Stomach smooth muscle (tissue), 2 donors: ENCODE data around the gene VAV2.

Experiments
- H3K27ac ChIP-seq: one replicate; pipeline ENCODE4 v1.7.0; 2013; ENCODE audit warnings: mild to moderate bottlenecking, low read length, inconsistent platforms
- H3K27me3 ChIP-seq, 2 donors: one replicate each; pipeline ENCODE4 v1.7.0; 2013; ENCODE audit warnings: low read length in 2 of 2; ENCODE audit not compliant: insufficient read depth in 2 of 2, control insufficient read depth in 1 of 2
- H3K36me3 ChIP-seq, 2 donors: one replicate each; pipeline ENCODE4 v1.7.0; 2013; ENCODE audit warnings: low read length in 2 of 2; ENCODE audit not compliant: control insufficient read depth in 2 of 2, insufficient read depth in 2 of 2
- H3K4me1 ChIP-seq: one replicate; pipeline ENCODE4 v1.7.0; 2013; ENCODE audit warnings: low read length; ENCODE audit not compliant: control insufficient read depth, insufficient read depth
- H3K4me3 ChIP-seq, 2 donors: one replicate each; pipeline ENCODE4 v1.7.0; 2013; ENCODE audit warnings: low read length in 2 of 2
- H3K9ac ChIP-seq, 2 donors: one replicate each; pipeline ENCODE4 v1.7.0; 2013; ENCODE audit warnings: low read length in 2 of 2, mild to moderate bottlenecking in 1 of 2
- H3K9me3 ChIP-seq, 2 donors: one replicate each; pipeline ENCODE4 v1.7.0; 2013; ENCODE audit warnings: low read length in 2 of 2; ENCODE audit not compliant: control insufficient read depth in 2 of 2
- donor health status: healthy.
- donor health status: Pancreatic carcinoma.

The VAV2 gene

GRCh38 chr9:133738640-133739225 lies 253.4 kb downstream of the VAV2 start:
- Histone ChIP-seq H3K27me3 (no peaks in the 10 kb centered on the region), H3K9ac (no peak overlapping the region), H3K36me3 (no peaks in the 10 kb centered on the region), H3K4me3 (peak overlapping the region in 1 of 2 donors; percentile 62), H3K9me3 (no peaks in the 10 kb centered on the region), H3K4me1 (peaks cover 10% of the 10 kb centered on the region), H3K27ac (no peak overlapping the region)

DNA sequence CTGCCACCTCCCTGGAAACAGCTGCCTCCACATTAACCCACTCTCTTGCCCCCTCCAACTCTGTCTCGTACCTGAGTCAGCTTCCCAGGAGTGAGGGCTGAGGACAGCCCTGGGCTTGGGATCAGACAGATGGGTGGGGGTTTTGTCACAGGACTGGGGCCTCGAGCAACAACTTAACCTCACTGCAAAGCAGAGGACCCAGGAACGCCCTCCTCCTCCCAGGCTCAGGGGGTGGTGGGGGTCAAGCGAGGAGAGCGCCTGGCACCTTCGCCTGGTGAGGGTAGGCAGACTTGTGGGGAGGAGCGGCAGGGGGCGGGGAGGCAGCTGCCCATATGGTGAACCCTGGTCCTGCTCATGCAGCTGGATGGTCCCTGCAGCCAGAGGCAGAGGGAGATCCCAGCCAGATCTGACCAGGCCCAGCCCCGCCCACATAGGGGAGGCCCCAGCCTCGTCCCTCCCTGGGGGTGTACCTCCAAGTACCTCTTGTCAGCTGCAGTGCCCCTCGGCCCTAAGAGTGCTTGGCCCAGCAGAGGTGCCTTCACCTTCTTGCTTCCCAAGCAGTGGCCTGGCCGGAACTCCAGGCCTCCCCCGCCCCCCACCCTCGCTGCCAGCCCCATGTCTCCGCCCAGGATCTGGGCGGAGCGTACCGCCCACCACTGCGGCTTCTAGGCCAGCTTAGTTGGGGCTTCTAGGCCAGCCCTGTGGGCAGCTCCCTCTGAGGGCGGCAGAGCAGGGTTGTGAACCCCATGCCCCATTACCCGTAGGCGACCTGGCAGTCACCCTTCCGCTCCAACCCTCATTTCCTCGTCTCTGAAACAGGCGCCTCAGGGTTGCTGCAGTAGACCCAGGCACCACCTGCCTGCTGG lies 254.1 kb downstream of the VAV2 start, which contains the start of gene SARDH:
Gene SARDH (minus strand): TSS at position 579 of the 866 bp plus-strand sequence. CDS start 4,179 bp downstream, outside the sequence.
- H3K27me3 ChIP-seq = no peaks in the 10 kb centered on the region
- no peak within 1 kb of the TSS for H3K27ac ChIP-seq
- peak within 1 kb of the TSS; percentile 43 to 62 for H3K4me3 ChIP-seq
- H3K4me1 ChIP-seq = peaks cover 10% of the 10 kb centered on the region
- H3K36me3 ChIP-seq = no peaks in the 10 kb centered on the region
- no peaks in the 10 kb centered on the region for H3K9me3 ChIP-seq
- H3K9ac ChIP-seq = peak within 1 kb of the TSS in 1 of 2 donors; percentile 38

- no peak overlapping the region for H3K9ac ChIP-seq
Observed at GRCh38 chr9:133737071-133737773, 254.9 kb downstream of the VAV2 start.

GRCh38 chr9:133735931-133736330 lies 256.2 kb downstream of the VAV2 start:
- H3K4me3 ChIP-seq = no peak overlapping the region
- H3K4me1 ChIP-seq = peaks cover 10% of the 10 kb centered on the region
- H3K36me3 ChIP-seq = no peaks in the 10 kb centered on the region
- H3K27ac ChIP-seq = no peak overlapping the region
- H3K27me3 ChIP-seq = peaks cover 0 to 2% of the 10 kb centered on the region in 2 donors
- no peaks in the 10 kb centered on the region for H3K9me3 ChIP-seq
- H3K9ac ChIP-seq = no peak overlapping the region

More at GRCh38 chr9:133737071-133737773, 254.9 kb downstream of the VAV2 start:
- H3K4me1 ChIP-seq = peaks cover 10% of the 10 kb centered on the region
- H3K9me3 ChIP-seq = no peaks in the 10 kb centered on the region
- no peaks in the 10 kb centered on the region for H3K27me3 ChIP-seq
- H3K4me3 ChIP-seq = peak overlapping the region; percentile 43 to 62
- H3K27ac ChIP-seq = no peak overlapping the region
- H3K36me3 ChIP-seq = no peaks in the 10 kb centered on the region

DNA sequence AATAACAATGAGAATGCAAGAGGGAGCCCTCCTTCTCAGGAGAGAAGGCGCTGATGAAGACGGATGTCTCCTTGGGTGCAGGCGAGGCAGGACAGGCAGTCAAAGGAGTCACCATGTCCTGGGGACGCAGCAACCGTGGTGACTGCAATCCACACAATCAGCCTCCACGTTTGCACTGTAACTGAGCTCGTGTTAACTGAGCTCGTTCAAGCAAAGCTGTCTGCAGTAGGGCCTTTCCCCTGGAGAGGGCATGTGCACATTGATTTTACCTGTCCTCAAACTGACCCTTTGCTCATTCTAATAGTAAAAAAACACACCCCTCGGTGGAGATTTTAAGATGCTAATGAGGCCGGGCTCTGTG lies 256.7 kb downstream of the VAV2 start:
- H3K4me3 ChIP-seq = no peak overlapping the region
- H3K9me3 ChIP-seq = no peaks in the 10 kb centered on the region
- H3K9ac ChIP-seq = no peak overlapping the region
- H3K27ac ChIP-seq = no peak overlapping the region
- H3K4me1 ChIP-seq = peaks cover 10% of the 10 kb centered on the region
- peaks cover 0 to 2% of the 10 kb centered on the region in 2 donors for H3K27me3 ChIP-seq
- no peaks in the 10 kb centered on the region for H3K36me3 ChIP-seq

DNA sequence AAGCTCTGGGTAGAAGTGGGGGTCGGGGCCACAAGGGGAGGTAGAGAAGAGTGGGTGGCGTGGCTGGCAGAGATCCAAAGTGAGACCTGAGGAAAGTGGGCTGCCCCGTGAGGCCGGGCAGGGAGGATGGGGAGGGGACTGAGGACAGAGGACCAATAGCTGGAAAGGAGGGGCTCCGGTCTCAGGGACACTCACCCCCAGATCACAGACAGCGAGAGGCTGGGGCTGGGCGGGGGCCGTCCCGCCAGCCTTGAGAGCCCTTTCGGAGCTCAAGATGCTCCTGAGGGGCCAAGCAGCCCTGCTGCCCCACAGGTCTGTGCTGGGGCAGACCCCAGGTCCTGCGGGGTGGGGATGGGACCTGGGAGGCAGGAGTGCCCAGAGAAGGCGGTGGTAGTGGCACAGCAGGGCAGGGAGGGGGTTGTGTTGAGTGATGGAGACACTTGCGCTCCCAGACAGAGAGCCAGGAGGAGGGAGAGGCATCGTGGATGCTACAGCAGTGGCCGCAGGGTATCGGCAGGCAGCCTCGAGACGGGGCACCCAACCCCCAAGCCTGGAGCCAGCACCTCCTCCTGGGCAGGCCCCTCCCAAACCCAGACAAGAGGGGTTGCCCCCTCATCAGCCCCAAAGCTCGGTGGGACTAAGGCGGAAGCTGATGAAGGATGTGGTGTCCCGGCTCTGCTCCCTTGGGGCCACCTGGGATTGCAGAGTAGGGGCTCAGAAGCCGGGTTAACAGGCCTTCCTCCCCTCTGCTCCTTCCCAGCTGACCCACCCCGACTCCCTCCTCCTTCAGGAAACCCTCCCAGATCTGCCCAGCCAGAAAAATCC lies 257.3 kb downstream of the VAV2 start:
- H3K36me3 ChIP-seq = no peaks in the 10 kb centered on the region
- H3K9ac ChIP-seq = no peak overlapping the region
- H3K4me3 ChIP-seq = no peak overlapping the region
- peaks cover 10% of the 10 kb centered on the region for H3K4me1 ChIP-seq
- H3K27ac ChIP-seq = no peak overlapping the region
- peaks cover 0 to 2% of the 10 kb centered on the region in 2 donors for H3K27me3 ChIP-seq
- no peaks in the 10 kb centered on the region for H3K9me3 ChIP-seq

GRCh38 chr9:133733796-133734533 lies 258.2 kb downstream of the VAV2 start:
- no peak overlapping the region for H3K27ac ChIP-seq
- H3K27me3 ChIP-seq = peaks cover 0 to 2% of the 10 kb centered on the region in 2 donors
- peaks cover 10% of the 10 kb centered on the region for H3K4me1 ChIP-seq
- H3K36me3 ChIP-seq = no peaks in the 10 kb centered on the region
- no peak overlapping the region for H3K9ac ChIP-seq
- no peaks in the 10 kb centered on the region for H3K9me3 ChIP-seq
- H3K4me3 ChIP-seq = no peak overlapping the region

DNA sequence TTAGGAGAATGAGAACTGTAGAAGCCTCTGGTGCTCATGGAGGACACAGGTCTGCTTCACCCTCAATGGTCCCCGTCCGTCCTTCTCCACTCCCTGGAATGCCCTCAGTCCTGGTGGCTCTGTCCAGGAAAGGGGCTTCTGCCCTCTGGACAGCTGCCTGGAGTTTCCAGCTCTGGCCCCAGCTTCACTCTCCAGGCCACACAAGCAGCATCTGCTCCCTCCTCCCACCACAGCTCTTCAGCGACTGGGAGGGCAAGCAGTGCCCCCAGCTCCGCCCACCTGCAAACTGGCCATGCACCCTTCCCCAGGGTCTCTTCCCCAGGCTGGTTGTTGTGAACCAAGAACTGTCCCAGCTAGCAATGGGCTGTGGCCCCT lies 258.7 kb downstream of the VAV2 start:
- Histone ChIP-seq H3K4me1 (peaks cover 10% of the 10 kb centered on the region), H3K36me3 (no peaks in the 10 kb centered on the region), H3K9me3 (no peaks in the 10 kb centered on the region), H3K27me3 (peaks cover 0 to 2% of the 10 kb centered on the region in 2 donors), H3K27ac (no peak overlapping the region), H3K4me3 (no peak overlapping the region), H3K9ac (no peak overlapping the region)

GRCh38 chr9:133732639-133733408 lies 259.3 kb downstream of the VAV2 start:
- Histone ChIP-seq H3K27ac (no peak overlapping the region), H3K4me3 (no peak overlapping the region), H3K9me3 (no peaks in the 10 kb centered on the region), H3K9ac (no peak overlapping the region), H3K27me3 (peaks cover 0 to 2% of the 10 kb centered on the region in 2 donors), H3K4me1 (peaks cover 8% of the 10 kb centered on the region), H3K36me3 (no peaks in the 10 kb centered on the region)
